HepG2 (cell line): ENCODE measurements around the gene BLOC1S1.

Experiments used
- JUNB ChIP-seq: sonication (generic); formaldehyde crosslinking; IDR thresholded peaks from 2 replicates; pipeline ENCODE4 v1.8.0; 2022; ENCODE audit warnings: missing genetic modification reagents, mild to moderate bottlenecking, borderline replicate concordance
- MYC ChIP-seq: sonication (generic); formaldehyde crosslinking; IDR thresholded peaks from 2 replicates; pipeline ENCODE4 v1.9.0; 2021; ENCODE audit warnings: missing genetic modification reagents, borderline replicate concordance

- TF ChIP-seq MYC, result peak; percentile 58; the same call in 1 of the 2 replicates
- TF ChIP-seq JUNB (CRISPR knock-in tag), result peak; percentile 22; the same call in 1 of the 2 replicates
Observed at GRCh38 chr12:55715833-55716581, at the start of gene BLOC1S1.
